ENCODE results near the gene TMEM131.
"Not testable (repeated sequence)": the region's sequence is repeated elsewhere in the genome, so short reads cannot be mapped to it uniquely, and the experiment has no call there.

Gene TMEM131

DNA sequence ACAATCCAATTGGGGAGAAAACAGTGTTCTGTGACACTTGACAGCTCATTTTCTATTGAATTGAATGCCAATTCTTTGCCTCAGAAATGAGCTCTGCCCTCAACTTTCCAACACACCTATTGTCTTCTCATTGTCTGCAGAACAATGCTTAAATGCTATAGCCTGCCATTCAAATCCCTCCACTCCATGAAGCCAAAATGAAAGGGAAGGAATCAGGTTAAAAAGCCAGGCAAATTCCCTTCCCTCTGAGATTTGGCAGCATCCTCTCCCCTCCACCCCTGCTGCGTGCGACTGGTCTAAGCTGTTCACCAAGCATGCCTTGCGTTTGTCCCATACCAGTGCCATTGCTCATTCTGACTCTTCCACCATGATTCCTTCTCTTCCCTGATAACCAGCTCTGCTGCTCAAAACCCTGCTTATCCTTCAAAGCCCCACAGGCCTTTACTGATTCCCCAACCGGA is 32.4 kb upstream of the TMEM131 start:
- H3K4me3 Mint-ChIP-seq, result no peak overlapping the region

DNA sequence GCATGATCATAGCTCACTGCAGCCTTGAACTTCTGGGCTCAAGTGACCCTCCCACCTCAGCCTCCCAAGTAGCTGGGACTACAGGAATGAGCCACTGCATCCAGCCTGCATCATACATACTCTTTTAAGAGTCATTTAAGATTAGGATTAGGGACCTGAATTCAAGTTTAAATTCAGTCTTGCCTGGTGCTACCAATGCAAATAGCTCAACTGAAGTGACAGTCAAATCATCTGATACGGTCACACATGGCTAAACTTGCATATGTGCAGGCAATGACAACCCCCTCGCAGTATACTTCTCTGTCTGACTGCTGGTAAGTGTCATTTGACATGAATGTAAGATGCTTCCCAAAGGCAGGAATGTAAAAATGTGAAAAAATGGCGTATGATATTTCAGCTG is 31.8 kb upstream of the TMEM131 start:
- Mint-ChIP-seq H3K9me3 (no peaks in the 10 kb centered on the region), H3K4me3 (peak overlapping the region; percentile 15), H3K36me3 (ENCODE audit: low read depth) (no peaks in the 10 kb centered on the region), H3K27ac (peak overlapping the region; percentile 47), H3K27me3 (peaks cover 84% of the 10 kb centered on the region), H3K4me1 (ENCODE audit: low read depth) (peaks cover 45% of the 10 kb centered on the region)
- intact Hi-C loops (cut with micrococcal nuclease), result loop anchor here (1.0 kb wide), 2 partner anchors 15 to 61 kb away; no protein-coding TSS in a partner anchor

More for the DNA sequence above, 32.4 kb upstream of the TMEM131 start:
- H3K36me3 Mint-ChIP-seq (ENCODE audit: low read depth), result no peaks in the 10 kb centered on the region
- no peaks in the 10 kb centered on the region for H3K9me3 Mint-ChIP-seq
- intact Hi-C loops (cut with micrococcal nuclease), result no loop called here
- no peak overlapping the region for H3K27ac Mint-ChIP-seq
- peaks cover 47% of the 10 kb centered on the region for H3K4me1 Mint-ChIP-seq (ENCODE audit: low read depth)
- H3K27me3 Mint-ChIP-seq, result peaks cover 84% of the 10 kb centered on the region

- Mint-ChIP-seq H3K4me3 (peak overlapping the region; percentile 15), H3K9me3 (no peaks in the 10 kb centered on the region), H3K4me1 (ENCODE audit: low read depth) (peaks cover 45% of the 10 kb centered on the region), H3K27ac (peak overlapping the region; percentile 47), H3K27me3 (peaks cover 84% of the 10 kb centered on the region), H3K36me3 (ENCODE audit: low read depth) (no peaks in the 10 kb centered on the region)
- intact Hi-C loops (cut with micrococcal nuclease), result loop anchor here (1.0 kb wide), 2 partner anchors 15 to 61 kb away; no protein-coding TSS in a partner anchor
These were observed 31.3 kb upstream of the TMEM131 start for GRCh38 chr2:98026927-98027522.

GRCh38 chr2:98026292-98026691 is 30.5 kb upstream of the TMEM131 start:
- intact Hi-C loops (cut with micrococcal nuclease), result no loop called here
- Mint-ChIP-seq H3K4me3 (peak overlapping the region; percentile 6), H3K4me1 (ENCODE audit: low read depth) (peaks cover 51% of the 10 kb centered on the region), H3K27me3 (peaks cover 83% of the 10 kb centered on the region), H3K9me3 (no peaks in the 10 kb centered on the region), H3K27ac (peak overlapping the region; percentile 47), H3K36me3 (ENCODE audit: low read depth) (no peaks in the 10 kb centered on the region)

DNA sequence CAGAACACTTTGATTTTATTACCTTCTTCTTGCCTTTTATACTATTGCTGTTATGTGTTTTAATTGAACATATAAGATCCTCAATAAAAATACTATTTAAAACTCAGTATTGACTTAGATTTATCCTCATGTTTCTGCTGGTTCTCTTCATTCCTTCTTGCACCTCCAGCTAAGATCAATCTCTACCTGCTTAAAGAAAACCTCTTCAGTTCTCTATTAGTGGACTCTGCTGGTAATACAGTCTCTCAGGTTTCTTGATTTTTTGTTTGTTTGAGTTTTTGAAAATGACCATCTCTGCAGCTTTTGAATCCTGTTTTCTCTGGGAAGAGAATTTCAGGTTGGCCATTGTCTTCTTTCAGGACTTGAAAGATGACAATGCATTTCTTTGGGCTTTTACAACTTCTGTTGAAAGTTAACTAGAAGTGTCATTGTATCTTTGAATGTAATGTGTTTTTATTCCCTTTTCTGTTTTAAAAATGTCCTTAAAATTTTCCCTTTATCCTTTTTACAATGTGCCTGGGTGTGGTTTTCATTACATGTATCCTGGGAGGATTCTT is 29.8 kb upstream of the TMEM131 start:
- Mint-ChIP-seq H3K9me3 (no peaks in the 10 kb centered on the region), H3K4me3 (no peak overlapping the region), H3K36me3 (ENCODE audit: low read depth) (no peaks in the 10 kb centered on the region), H3K27me3 (peaks cover 84% of the 10 kb centered on the region), H3K27ac (no peak overlapping the region), H3K4me1 (ENCODE audit: low read depth) (peaks cover 59% of the 10 kb centered on the region)
- intact Hi-C loops (cut with micrococcal nuclease), result no loop called here

DNA sequence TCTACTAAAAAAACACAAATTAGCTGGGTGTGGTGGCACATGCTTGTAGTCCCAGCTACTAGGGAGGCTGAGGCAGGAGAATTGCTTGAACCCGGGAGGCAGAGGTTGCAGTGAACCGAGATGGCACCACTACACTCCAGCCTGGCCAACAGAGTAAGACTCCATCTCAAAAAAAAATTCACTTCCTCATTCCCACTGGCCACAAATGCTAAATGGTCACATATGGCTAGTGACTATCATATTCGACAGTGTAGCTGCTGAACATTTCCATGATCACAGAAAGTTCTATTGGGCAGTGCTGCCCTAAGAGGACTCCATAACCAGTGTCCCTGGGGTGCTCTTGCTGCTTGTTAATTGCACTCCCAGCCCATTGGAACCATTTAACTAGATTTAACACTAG is 26.3 kb upstream of the TMEM131 start:
- H3K9me3 Mint-ChIP-seq; H3K4me3 Mint-ChIP-seq; intact Hi-C loops (cut with micrococcal nuclease); H3K27ac Mint-ChIP-seq; H3K36me3 Mint-ChIP-seq (ENCODE audit: low read depth): not testable (repeated sequence)
- peaks cover 47% of the 10 kb centered on the region for H3K4me1 Mint-ChIP-seq (ENCODE audit: low read depth)
- H3K27me3 Mint-ChIP-seq, result peaks cover 79% of the 10 kb centered on the region

DNA sequence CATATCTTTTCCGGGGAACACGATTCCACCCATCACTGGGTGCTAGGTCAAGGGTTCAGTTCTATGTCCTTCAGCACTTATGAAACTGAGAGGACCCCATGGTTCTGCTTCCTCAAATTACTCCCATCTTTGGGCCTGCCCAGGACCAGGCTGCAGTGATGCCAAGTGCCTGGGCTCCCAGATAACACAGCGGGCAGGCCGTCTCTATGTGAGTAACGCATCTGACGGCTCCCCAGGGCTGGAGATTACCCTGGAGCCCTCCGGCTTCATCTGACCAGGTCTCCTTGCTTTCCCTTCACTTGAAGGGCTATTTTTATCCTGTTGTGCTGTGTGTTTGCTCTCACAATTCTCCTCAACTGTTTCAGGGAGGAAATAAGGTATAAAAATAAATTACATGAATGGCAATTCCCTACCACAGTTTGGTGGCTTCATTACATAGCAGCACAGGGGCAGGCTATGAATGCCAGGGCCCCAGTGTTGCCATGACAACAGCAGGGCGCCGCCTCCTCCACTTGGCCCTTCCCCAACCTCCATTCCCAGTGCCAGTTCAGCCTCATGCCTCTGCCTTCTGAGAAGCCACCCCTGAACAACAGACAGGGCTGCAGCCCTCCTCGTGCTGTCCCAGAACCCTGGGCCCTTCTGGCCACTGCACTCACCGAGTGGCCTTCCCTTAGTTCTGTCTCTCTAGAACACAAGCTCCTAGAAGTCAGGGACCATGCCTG is 25.4 kb upstream of the TMEM131 start:
- Mint-ChIP-seq H3K9me3 (no peaks in the 10 kb centered on the region), H3K4me1 (ENCODE audit: low read depth) (peaks cover 46% of the 10 kb centered on the region), H3K4me3 (no peak overlapping the region), H3K27me3 (peaks cover 82% of the 10 kb centered on the region), H3K36me3 (ENCODE audit: low read depth) (no peaks in the 10 kb centered on the region), H3K27ac (no peak overlapping the region)
- intact Hi-C loops (cut with micrococcal nuclease), result no loop called here

DNA sequence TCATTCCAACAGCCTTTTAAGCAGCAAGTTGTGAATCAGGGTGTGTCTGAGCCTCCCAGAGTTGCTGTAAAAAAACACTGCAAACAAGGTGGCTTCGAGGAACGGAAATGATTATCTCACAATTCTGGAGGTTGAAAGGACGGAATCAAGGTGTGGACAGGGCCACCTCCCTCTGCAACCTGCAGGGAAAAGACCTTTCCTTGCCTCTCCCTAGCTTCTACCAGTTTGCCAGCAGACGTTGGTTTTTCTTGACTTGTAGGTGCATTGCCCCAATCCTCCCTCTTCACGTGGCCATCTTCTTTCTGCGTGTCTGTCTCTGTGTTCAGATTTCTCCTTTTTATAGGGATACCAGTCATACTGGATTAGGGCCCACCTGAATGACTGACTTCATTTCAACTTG is 24.8 kb upstream of the TMEM131 start:
- Mint-ChIP-seq H3K36me3 (ENCODE audit: low read depth) (no peaks in the 10 kb centered on the region), H3K4me1 (ENCODE audit: low read depth) (peaks cover 45% of the 10 kb centered on the region), H3K27ac (no peak overlapping the region), H3K27me3 (peaks cover 81% of the 10 kb centered on the region), H3K4me3 (no peak overlapping the region), H3K9me3 (no peaks in the 10 kb centered on the region)
- intact Hi-C loops (cut with micrococcal nuclease), result no loop called here

DNA sequence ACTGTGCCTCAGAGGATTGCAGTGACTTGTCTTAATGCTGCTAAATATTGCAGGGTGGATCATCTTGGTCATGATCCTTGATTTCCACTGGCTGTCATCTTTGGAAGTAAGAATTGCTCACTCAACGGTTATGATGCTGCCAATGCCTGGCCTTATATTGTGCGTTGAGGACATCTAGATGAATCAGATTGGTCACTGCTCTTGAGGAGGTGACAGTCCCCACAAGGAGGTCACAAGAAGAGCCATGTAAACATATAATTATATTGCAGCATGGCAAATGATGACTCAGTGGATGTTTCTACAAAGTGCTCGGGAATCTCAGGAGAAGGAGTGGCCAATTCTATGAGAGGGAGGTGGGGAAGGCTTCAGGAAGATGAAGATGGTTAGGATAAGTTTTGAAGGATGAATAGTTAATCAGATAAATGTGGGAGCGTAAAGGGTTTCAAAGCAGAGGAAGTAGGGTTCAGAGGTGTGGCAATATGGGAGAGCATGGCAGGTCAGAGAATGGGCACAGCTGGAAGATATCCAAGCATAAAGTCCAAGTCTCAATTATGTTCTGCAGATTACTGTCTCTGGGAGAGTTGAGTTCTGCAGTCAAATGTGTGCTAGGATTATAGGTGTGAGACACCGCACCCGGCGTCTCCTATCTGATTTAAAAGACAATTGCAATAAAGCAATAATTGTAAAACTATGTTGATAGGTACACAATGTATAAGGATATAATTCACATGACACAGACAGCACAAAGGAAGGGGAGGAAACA is 21.3 kb upstream of the TMEM131 start:
- H3K9me3 Mint-ChIP-seq, result no peaks in the 10 kb centered on the region
- H3K27me3 Mint-ChIP-seq, result peaks cover 69% of the 10 kb centered on the region
- intact Hi-C loops (cut with micrococcal nuclease), result no loop called here
- peaks cover 60% of the 10 kb centered on the region for H3K4me1 Mint-ChIP-seq (ENCODE audit: low read depth)
- no peaks in the 10 kb centered on the region for H3K36me3 Mint-ChIP-seq (ENCODE audit: low read depth)
- H3K4me3 Mint-ChIP-seq, result no peak overlapping the region
- no peak overlapping the region for H3K27ac Mint-ChIP-seq

DNA sequence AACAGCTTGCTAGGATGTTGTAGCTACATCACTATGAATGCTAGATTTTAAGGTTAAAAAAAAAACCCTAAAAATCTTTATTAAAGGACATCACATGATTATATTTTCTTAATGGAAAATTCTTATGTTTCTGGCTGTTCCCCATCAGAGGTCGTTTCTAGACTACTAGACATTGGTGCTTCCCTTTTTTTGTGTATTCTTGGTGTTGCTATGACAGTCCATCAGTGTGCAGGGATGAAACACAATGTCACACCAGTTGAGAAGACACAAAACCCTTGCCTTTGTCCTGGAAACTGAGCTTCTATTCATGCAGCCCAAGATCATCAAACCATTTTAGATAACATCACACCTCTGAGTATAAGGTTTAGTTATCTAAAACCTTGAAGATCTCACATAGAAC is 19.9 kb upstream of the TMEM131 start:
- peak overlapping the region; percentile 41 for H3K27ac Mint-ChIP-seq
- intact Hi-C loops (cut with micrococcal nuclease), result no loop called here
- H3K36me3 Mint-ChIP-seq (ENCODE audit: low read depth), result no peaks in the 10 kb centered on the region
- H3K4me3 Mint-ChIP-seq, result no peak overlapping the region
- H3K9me3 Mint-ChIP-seq, result no peaks in the 10 kb centered on the region
- peaks cover 60% of the 10 kb centered on the region for H3K4me1 Mint-ChIP-seq (ENCODE audit: low read depth)
- peaks cover 61% of the 10 kb centered on the region for H3K27me3 Mint-ChIP-seq

DNA sequence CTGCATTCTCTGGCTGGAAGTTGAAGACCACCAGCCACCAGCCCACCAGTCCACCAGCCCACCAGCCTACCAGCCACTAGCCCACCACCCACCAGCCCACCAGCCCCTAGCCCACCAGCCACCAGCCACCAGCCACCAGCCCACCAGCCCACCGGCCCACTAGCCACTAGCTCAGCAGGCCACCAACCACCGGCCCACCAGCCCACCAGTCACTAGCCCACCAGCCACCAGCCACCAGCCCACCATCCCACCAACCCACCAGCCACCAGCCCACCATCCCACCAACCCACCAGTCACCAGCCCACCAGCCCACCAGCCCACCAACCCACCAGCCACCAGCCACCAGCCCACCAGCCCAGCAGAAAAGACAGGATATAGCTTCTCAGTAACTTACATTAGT is 18.6 kb upstream of the TMEM131 start:
- no peak overlapping the region for H3K27ac Mint-ChIP-seq

GRCh38 chr2:98013407-98014042 is 17.8 kb upstream of the TMEM131 start:
- H3K9me3 Mint-ChIP-seq, result no peaks in the 10 kb centered on the region
- H3K36me3 Mint-ChIP-seq (ENCODE audit: low read depth), result no peaks in the 10 kb centered on the region
- H3K4me3 Mint-ChIP-seq, result no peak overlapping the region
- peaks cover 50% of the 10 kb centered on the region for H3K27me3 Mint-ChIP-seq
- H3K4me1 Mint-ChIP-seq (ENCODE audit: low read depth), result peaks cover 63% of the 10 kb centered on the region
- intact Hi-C loops (cut with micrococcal nuclease), result loop anchor here (1.0 to 5.0 kb wide), 3 partner anchors 17 to 119 kb away; partner anchors contain the start of gene VWA3B
- H3K27ac Mint-ChIP-seq, result peak overlapping the region; percentile 69

More for the DNA sequence above, 18.6 kb upstream of the TMEM131 start:
- H3K4me1 Mint-ChIP-seq (ENCODE audit: low read depth), result peaks cover 63% of the 10 kb centered on the region
- no peaks in the 10 kb centered on the region for H3K9me3 Mint-ChIP-seq
- no peaks in the 10 kb centered on the region for H3K36me3 Mint-ChIP-seq (ENCODE audit: low read depth)
- no peak overlapping the region for H3K4me3 Mint-ChIP-seq
- intact Hi-C loops (cut with micrococcal nuclease), result loop anchor here (5.0 kb wide), 2 partner anchors 73 to 118 kb away; partner anchors contain the start of gene VWA3B
- H3K27me3 Mint-ChIP-seq, result peaks cover 56% of the 10 kb centered on the region

DNA sequence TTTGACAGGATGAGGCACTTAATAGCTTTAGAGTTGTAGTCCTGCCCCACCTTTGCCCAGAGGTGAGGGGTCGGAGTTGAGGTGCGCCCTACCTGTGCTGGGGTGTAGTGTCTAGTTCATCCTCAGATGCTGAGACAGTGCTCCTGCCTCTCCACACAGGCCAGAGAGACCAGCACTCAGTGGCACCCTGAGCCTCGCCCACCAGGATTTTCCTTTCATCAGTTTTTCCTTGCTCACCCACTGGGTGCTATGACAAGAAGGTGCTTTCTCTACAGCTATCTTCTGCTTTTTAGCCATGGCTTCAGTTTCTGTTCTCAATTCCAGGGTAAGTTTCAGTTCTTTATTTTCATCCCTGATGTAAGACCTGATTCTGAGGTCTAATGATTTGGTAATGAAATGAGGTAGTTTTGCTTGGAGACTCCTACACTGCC is 16.8 kb upstream of the TMEM131 start:
- Mint-ChIP-seq H3K4me1 (ENCODE audit: low read depth) (peaks cover 63% of the 10 kb centered on the region), H3K27me3 (peaks cover 49% of the 10 kb centered on the region), H3K4me3 (no peak overlapping the region), H3K9me3 (no peaks in the 10 kb centered on the region), H3K36me3 (ENCODE audit: low read depth) (no peaks in the 10 kb centered on the region), H3K27ac (no peak overlapping the region)
- intact Hi-C loops (cut with micrococcal nuclease), result loop anchor here (1.0 to 5.0 kb wide), 3 partner anchors 15 to 120 kb away; partner anchors contain the start of gene VWA3B

Measured in dendritic cell treated with granulocyte-macrophage colony-stimulating factor and Interleukin-4, amounts not matched to agents 40 ng/mL and 50 ng/mL, for 4 days (primary cell).